ENCODE results near the gene FBL. TPM values are rescaled to one million over a fixed set of nuclear protein-coding genes. Genes with fewer than 3 reads are reported as not detected.

FBL gene
- total and polyA plus RNA-seq, 2 of the 8 experiments (the other 6 are each of a cell fraction or from before 2014, with no cell fraction given): 790 to 1,361 TPM

DNA sequence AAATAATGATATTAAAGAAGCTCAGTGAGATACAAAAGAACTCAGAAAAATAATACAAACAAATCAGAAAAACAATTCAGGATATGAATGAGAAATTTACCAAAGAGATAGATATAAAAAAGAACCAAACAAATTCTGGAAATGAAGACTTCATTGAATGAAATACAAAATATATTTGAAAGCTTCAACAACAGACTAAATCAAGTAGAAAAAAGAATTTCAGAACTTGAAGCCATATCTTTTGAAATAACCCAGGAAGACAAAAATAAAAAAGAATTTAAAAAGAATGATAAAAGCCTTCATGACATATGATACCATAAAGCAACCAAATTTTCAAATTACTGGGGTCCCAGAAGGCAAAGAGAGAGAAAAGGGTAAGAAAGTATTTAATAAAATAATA, 57.9 kb downstream of the FBL start (continued):
- TF ChIP-seq HDAC6 (IDR thresholded peaks at IDR 0.05; ENCODE audit: low read depth, low read length) (no peak), EZH2 (IDR thresholded peaks at IDR 0.05; ENCODE audit: low read depth, low read length, severe bottlenecking) (no peak), JUND (IDR thresholded peaks at IDR 0.05; ENCODE audit: low read length) (no peak), SP4 (IDR thresholded peaks at IDR 0.05; ENCODE audit: low read length) (no peak), CTBP2 (IDR thresholded peaks at IDR 0.05; ENCODE audit: borderline replicate concordance, insufficient read depth, insufficient read length, low read length) (no peak)
- TF ChIP-seq, protein P1, sequence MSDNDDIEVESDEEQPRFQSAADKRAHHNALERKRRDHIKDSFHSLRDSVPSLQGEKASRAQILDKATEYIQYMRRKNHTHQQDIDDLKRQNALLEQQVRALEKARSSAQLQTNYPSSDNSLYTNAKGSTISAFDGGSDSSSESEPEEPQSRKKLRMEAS (IDR thresholded peaks at IDR 0.05): no peak

Small RNAs within 50 kb of the gene (microRNA-seq; reads per million reads assigned to microRNA genes)
- 0 reads per million in 2 experiments for gene MIR6719 (ENCODE audit: borderline microRNAs expressed in 2 of 2, borderline number of aligned reads in 2 of 2, borderline replicate concordance in 1 of 2)

Small RNAs within 50 kb of the gene (small RNA-seq; reads per million reads assigned to genes)
- not detected for gene MIR6719 (ENCODE audit: insufficient read depth)

Other genes with a start within 250 kb of the FBL start
- gene LGALS13, start 243.9 kb downstream of the FBL start, total RNA-seq (2021; fragmentation: NEBNext Ultra II Directional; extraction: Animal tissue kit (Norgen Biotek cat#: 25700)): not detected in 2 replicates
- gene LGALS13, start 243.9 kb downstream of the FBL start, polyA plus RNA-seq (2011; rRNA removed): not detected in 2 replicates
- not detected in 2 replicates for gene LGALS16, start 190.5 kb downstream of the FBL start, total RNA-seq (2021; fragmentation: NEBNext Ultra II Directional; extraction: Animal tissue kit (Norgen Biotek cat#: 25700))
- gene LGALS16, start 190.5 kb downstream of the FBL start, polyA plus RNA-seq (2011; rRNA removed): not detected in 2 replicates
- 0.50 and 1.1 TPM in 2 replicates for gene LGALS14, start 141.9 kb downstream of the FBL start, total RNA-seq (2021; fragmentation: NEBNext Ultra II Directional; extraction: Animal tissue kit (Norgen Biotek cat#: 25700))
- gene LGALS14, start 141.9 kb downstream of the FBL start, polyA plus RNA-seq (2011; rRNA removed): 0.22 and 0.77 TPM in 2 replicates
- 10.1 and 12.4 TPM in 2 replicates for gene CLC, start 108.3 kb downstream of the FBL start, total RNA-seq (2021; fragmentation: NEBNext Ultra II Directional; extraction: Animal tissue kit (Norgen Biotek cat#: 25700))
- gene CLC, start 108.3 kb downstream of the FBL start, polyA plus RNA-seq (2011; rRNA removed): 4.0 and 6.4 TPM in 2 replicates
- not detected in 2 replicates for gene LEUTX, start 67.5 kb downstream of the FBL start, total RNA-seq (2021; fragmentation: NEBNext Ultra II Directional; extraction: Animal tissue kit (Norgen Biotek cat#: 25700))
- not detected in 2 replicates for gene LEUTX, start 67.5 kb downstream of the FBL start, polyA plus RNA-seq (2011; rRNA removed)
- 14.8 and 15.8 TPM in 2 replicates for gene DYRK1B, start 12.2 kb downstream of the FBL start, total RNA-seq (2021; fragmentation: NEBNext Ultra II Directional; extraction: Animal tissue kit (Norgen Biotek cat#: 25700))
- gene DYRK1B, start 12.2 kb downstream of the FBL start, polyA plus RNA-seq (2011; rRNA removed): 6.9 and 13.6 TPM in 2 replicates
- 2.9 and 3.1 TPM in 2 replicates for gene FCGBP, start 88.3 kb upstream of the FBL start, total RNA-seq (2021; fragmentation: NEBNext Ultra II Directional; extraction: Animal tissue kit (Norgen Biotek cat#: 25700))
- 1.1 and 2.6 TPM in 2 replicates for gene FCGBP, start 88.3 kb upstream of the FBL start, polyA plus RNA-seq (2011; rRNA removed)
- gene PSMC4, start 124.8 kb upstream of the FBL start, total RNA-seq (2021; fragmentation: NEBNext Ultra II Directional; extraction: Animal tissue kit (Norgen Biotek cat#: 25700)): 126 and 127 TPM in 2 replicates
- gene PSMC4, start 124.8 kb upstream of the FBL start, polyA plus RNA-seq (2011; rRNA removed): 116 and 148 TPM in 2 replicates
- gene ZNF546, start 150.7 kb upstream of the FBL start, total RNA-seq (2021; fragmentation: NEBNext Ultra II Directional; extraction: Animal tissue kit (Norgen Biotek cat#: 25700)): 1.1 and 1.9 TPM in 2 replicates
- 0.05 and 0.21 TPM in 2 replicates for gene ZNF546, start 150.7 kb upstream of the FBL start, polyA plus RNA-seq (2011; rRNA removed)
- 17.1 and 22.4 TPM in 2 replicates for gene ZNF780B, start 209.9 kb upstream of the FBL start, total RNA-seq (2021; fragmentation: NEBNext Ultra II Directional; extraction: Animal tissue kit (Norgen Biotek cat#: 25700))
- 2.2 and 3.1 TPM in 2 replicates for gene ZNF780B, start 209.9 kb upstream of the FBL start, polyA plus RNA-seq (2011; rRNA removed)
- 11.0 and 12.0 TPM in 2 replicates for gene ZNF780A, start 244.6 kb upstream of the FBL start, total RNA-seq (2021; fragmentation: NEBNext Ultra II Directional; extraction: Animal tissue kit (Norgen Biotek cat#: 25700))
- 3.5 and 3.9 TPM in 2 replicates for gene ZNF780A, start 244.6 kb upstream of the FBL start, polyA plus RNA-seq (2011; rRNA removed)